Measurements from ENCODE around the gene ERC1. TPM values are rescaled to one million over a fixed set of nuclear protein-coding genes. Genes with fewer than 3 reads are reported as not detected.
"Not testable (repeated sequence)": the region's sequence is repeated elsewhere in the genome, so short reads cannot be mapped to it uniquely, and the experiment has no call there.

The ERC1 gene
- total RNA-seq, 1 experiment from 2014 or later, result 7.7 TPM

- DNase-seq (ENCODE audit: low spot score), result no peak
Observed at GRCh38 chr12:1284611-1285010, 293.6 kb downstream of the ERC1 start.

GRCh38 chr12:1287446-1287975 lies 296.5 kb downstream of the ERC1 start:
- no peak for DNase-seq (ENCODE audit: low spot score)

GRCh38 chr12:1288333-1288732 lies 297.3 kb downstream of the ERC1 start:
- DNase-seq (ENCODE audit: low spot score), result no peak

- DNase-seq (ENCODE audit: low spot score), result no peak
Observed at GRCh38 chr12:1289371-1290155, 298.5 kb downstream of the ERC1 start.

GRCh38 chr12:1290716-1291115 lies 299.7 kb downstream of the ERC1 start:
- no peak for DNase-seq (ENCODE audit: low spot score)

- DNase-seq (ENCODE audit: low spot score), result no peak
Observed at GRCh38 chr12:1291601-1292332, 300.7 kb downstream of the ERC1 start.

GRCh38 chr12:1293901-1294300 lies 302.9 kb downstream of the ERC1 start:
- no peak for DNase-seq (ENCODE audit: low spot score)

- DNase-seq (ENCODE audit: low spot score), result no peak
Observed at GRCh38 chr12:1297206-1297605, 306.2 kb downstream of the ERC1 start.

- no peak for DNase-seq (ENCODE audit: low spot score)
Observed at GRCh38 chr12:1297639-1298175, 306.7 kb downstream of the ERC1 start.

GRCh38 chr12:1300460-1300859 lies 309.4 kb downstream of the ERC1 start:
- DNase-seq (ENCODE audit: low spot score), result no peak

- no peak for DNase-seq (ENCODE audit: low spot score)
Observed at GRCh38 chr12:1302201-1302870, 311.3 kb downstream of the ERC1 start.

- no peak for DNase-seq (ENCODE audit: low spot score)
Observed at GRCh38 chr12:1305063-1305434, 314.0 kb downstream of the ERC1 start.

GRCh38 chr12:1305791-1306500 lies 314.9 kb downstream of the ERC1 start:
- DNase-seq (ENCODE audit: low spot score), result no peak

- DNase-seq (ENCODE audit: low spot score), result no peak
Observed at GRCh38 chr12:1306817-1307216, 315.8 kb downstream of the ERC1 start.

- no peak for DNase-seq (ENCODE audit: low spot score)
Observed at GRCh38 chr12:1307796-1308195, 316.8 kb downstream of the ERC1 start.

GRCh38 chr12:1309613-1310012 lies 318.6 kb downstream of the ERC1 start:
- no peak for DNase-seq (ENCODE audit: low spot score)

GRCh38 chr12:1310653-1311052 lies 319.6 kb downstream of the ERC1 start:
- DNase-seq (ENCODE audit: low spot score), result no peak

- DNase-seq (ENCODE audit: low spot score), result no peak
Observed at GRCh38 chr12:1311145-1311544, 320.1 kb downstream of the ERC1 start.

GRCh38 chr12:1313906-1314305 lies 322.9 kb downstream of the ERC1 start:
- no peak for DNase-seq (ENCODE audit: low spot score)

- no peak for DNase-seq (ENCODE audit: low spot score)
Observed at GRCh38 chr12:1314523-1314922, 323.5 kb downstream of the ERC1 start.

- not testable (repeated sequence) for DNase-seq (ENCODE audit: low spot score)
Observed at GRCh38 chr12:1316991-1317390, 326.0 kb downstream of the ERC1 start.

Measured in A172 (cell line).